Stomach smooth muscle (tissue), 2 donors: ENCODE data around the gene NEK2.
"Not testable (repeated sequence)": the region's sequence is repeated elsewhere in the genome, so short reads cannot be mapped to it uniquely, and the experiment has no call there.

Experiments
- H3K27ac ChIP-seq: one replicate; pipeline ENCODE4 v1.7.0; 2013; ENCODE audit warnings: mild to moderate bottlenecking, low read length, inconsistent platforms
- H3K27me3 ChIP-seq, 2 donors: one replicate each; pipeline ENCODE4 v1.7.0; 2013; ENCODE audit warnings: low read length in 2 of 2; ENCODE audit not compliant: insufficient read depth in 2 of 2, control insufficient read depth in 1 of 2
- H3K36me3 ChIP-seq, 2 donors: one replicate each; pipeline ENCODE4 v1.7.0; 2013; ENCODE audit warnings: low read length in 2 of 2; ENCODE audit not compliant: control insufficient read depth in 2 of 2, insufficient read depth in 2 of 2
- H3K4me1 ChIP-seq: one replicate; pipeline ENCODE4 v1.7.0; 2013; ENCODE audit warnings: low read length; ENCODE audit not compliant: control insufficient read depth, insufficient read depth
- H3K4me3 ChIP-seq, 2 donors: one replicate each; pipeline ENCODE4 v1.7.0; 2013; ENCODE audit warnings: low read length in 2 of 2
- H3K9ac ChIP-seq, 2 donors: one replicate each; pipeline ENCODE4 v1.7.0; 2013; ENCODE audit warnings: low read length in 2 of 2, mild to moderate bottlenecking in 1 of 2
- H3K9me3 ChIP-seq, 2 donors: one replicate each; pipeline ENCODE4 v1.7.0; 2013; ENCODE audit warnings: low read length in 2 of 2; ENCODE audit not compliant: control insufficient read depth in 2 of 2
- donor health status: healthy.
- donor health status: Pancreatic carcinoma.

Gene NEK2

DNA sequence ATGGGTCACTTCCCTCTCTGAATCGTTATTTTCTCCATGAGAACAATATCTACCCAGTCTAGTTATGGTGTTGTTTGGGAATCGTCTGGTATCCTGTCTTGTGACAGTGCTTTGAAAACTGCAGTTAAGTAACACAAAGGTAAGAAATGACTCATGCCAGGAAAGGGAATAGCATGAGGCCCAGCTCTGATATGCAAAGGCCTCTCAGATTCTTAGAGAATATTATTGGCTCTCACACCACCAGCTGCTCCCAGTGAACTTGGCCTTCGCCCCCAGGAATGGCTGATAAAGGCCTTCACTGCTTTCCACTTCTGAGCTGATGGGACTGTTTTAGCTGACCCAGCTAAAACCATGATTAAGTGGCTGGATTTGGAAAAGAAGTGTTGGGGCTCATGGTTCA lies 27.1 kb downstream of the NEK2 start:
- no peak overlapping the region for H3K9ac ChIP-seq
- no peaks in the 10 kb centered on the region for H3K9me3 ChIP-seq
- H3K27me3 ChIP-seq: no peaks in the 10 kb centered on the region
- H3K36me3 ChIP-seq: no peaks in the 10 kb centered on the region
- H3K4me3 ChIP-seq: no peak overlapping the region
- H3K27ac ChIP-seq: no peak overlapping the region
- H3K4me1 ChIP-seq: peaks cover 7% of the 10 kb centered on the region

DNA sequence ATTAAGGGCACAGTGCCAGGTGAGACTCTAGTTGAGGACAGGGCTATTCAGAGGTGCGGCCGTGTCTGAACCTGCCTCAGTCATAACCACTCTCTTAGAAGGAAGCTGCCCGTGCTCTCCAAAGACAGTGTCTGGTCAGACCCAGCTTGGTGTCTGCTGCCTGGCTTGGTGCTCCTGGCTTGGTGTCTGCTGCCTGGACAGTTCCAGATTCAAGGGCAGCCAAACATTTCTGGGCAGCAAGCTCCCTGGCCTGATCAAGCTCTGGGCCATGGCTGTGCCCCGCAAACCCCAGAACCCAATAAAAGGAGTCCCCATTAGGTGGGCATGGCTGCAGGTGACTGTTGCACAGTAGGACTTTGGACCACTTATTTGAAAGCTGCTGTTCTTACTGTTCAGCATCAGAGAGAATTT lies 27.7 kb downstream of the NEK2 start:
- no peaks in the 10 kb centered on the region for H3K9me3 ChIP-seq
- H3K4me1 ChIP-seq: peaks cover 8% of the 10 kb centered on the region
- H3K36me3 ChIP-seq: no peaks in the 10 kb centered on the region
- no peak overlapping the region for H3K4me3 ChIP-seq
- no peak overlapping the region for H3K9ac ChIP-seq
- no peaks in the 10 kb centered on the region for H3K27me3 ChIP-seq
- H3K27ac ChIP-seq: no peak overlapping the region

- H3K4me3 ChIP-seq: no peak overlapping the region
- no peak overlapping the region for H3K27ac ChIP-seq
- H3K36me3 ChIP-seq: no peaks in the 10 kb centered on the region
- no peaks in the 10 kb centered on the region for H3K27me3 ChIP-seq
- no peak overlapping the region for H3K9ac ChIP-seq
- H3K9me3 ChIP-seq: no peaks in the 10 kb centered on the region
- H3K4me1 ChIP-seq: peaks cover 8% of the 10 kb centered on the region
Measured at GRCh38 chr1:211646566-211646965, 28.9 kb downstream of the NEK2 start.

- not testable (repeated sequence) for H3K27ac ChIP-seq, H3K36me3 ChIP-seq
Measured at GRCh38 chr1:211645601-211646000, 29.8 kb downstream of the NEK2 start.

DNA sequence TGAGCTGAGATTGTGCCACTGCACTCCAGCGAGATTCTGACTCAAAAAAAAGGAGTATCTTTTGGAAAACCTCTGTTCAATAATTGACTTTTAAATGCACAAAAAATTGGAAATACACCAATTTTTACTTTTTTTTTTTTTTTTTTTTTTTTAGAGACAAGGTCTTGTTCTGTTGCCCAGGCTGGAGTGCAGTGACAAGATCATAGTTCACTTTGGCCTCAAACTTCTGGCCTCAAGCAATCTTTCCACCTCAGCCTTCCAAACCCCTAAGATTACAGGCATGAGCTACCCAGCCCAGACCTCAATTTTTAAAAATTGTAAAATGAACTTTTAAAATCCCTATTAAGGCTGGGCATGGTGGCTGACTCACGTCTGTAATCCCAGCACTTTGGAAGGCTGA lies 30.8 kb downstream of the NEK2 start:
- H3K9me3 ChIP-seq: no peaks in the 10 kb centered on the region
- no peaks in the 10 kb centered on the region for H3K27me3 ChIP-seq
- peaks cover 8% of the 10 kb centered on the region for H3K4me1 ChIP-seq
- no peak overlapping the region for H3K4me3 ChIP-seq
- H3K36me3 ChIP-seq: no peaks in the 10 kb centered on the region
- H3K9ac ChIP-seq: no peak overlapping the region
- no peak overlapping the region for H3K27ac ChIP-seq

More at GRCh38 chr1:211645601-211646000, 29.8 kb downstream of the NEK2 start:
- not testable (repeated sequence) for H3K27me3 ChIP-seq, H3K9ac ChIP-seq, H3K4me1 ChIP-seq, H3K4me3 ChIP-seq, H3K9me3 ChIP-seq

DNA sequence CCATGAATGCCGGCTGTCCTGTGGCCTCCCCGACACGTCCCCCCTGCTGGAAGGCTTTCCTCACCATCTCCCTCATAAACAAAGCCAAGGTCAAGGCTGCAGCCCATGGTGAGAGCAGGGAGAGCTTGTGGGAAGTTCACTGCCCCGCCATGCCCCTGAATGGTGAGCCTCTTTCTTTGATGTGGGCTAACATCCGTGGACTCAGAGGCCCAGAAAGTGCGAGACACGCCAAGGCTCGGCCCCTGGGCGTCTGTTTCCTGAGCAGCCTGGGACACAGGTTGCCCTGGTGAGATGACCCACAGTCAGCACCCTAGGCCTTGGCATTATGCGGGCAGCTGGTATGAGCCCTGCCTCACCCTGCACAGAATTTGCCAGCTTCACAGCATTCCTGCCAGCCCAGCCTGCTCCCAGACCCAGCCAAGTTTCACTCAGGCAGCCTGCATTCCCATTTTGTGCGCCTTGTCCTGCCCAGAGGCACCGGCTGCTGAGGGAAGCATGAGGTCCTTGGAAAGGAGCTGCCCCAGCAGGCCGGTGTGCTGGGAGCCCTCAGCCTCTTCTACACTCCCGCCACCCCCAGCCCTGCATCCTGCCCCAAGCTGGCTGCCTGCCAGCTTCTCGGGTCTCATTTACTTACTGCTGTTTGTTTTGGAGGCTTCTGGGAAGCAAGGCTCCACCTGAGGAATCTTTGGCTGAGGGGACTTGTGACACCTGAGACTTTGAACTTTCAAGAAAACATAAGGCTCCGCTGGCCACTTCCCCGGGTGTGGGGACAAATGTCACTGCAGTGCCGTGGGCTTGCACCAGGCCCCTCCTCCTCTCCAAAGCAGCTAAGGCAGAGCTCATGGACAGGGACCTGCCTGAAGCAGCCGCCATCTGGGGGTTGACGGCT lies 31.9 kb downstream of the NEK2 start:
- H3K4me3 ChIP-seq: no peak overlapping the region
- H3K9ac ChIP-seq: no peak overlapping the region
- H3K27ac ChIP-seq: no peak overlapping the region
- no peaks in the 10 kb centered on the region for H3K36me3 ChIP-seq
- H3K27me3 ChIP-seq: no peaks in the 10 kb centered on the region
- H3K9me3 ChIP-seq: no peaks in the 10 kb centered on the region
- peaks cover 8% of the 10 kb centered on the region for H3K4me1 ChIP-seq

DNA sequence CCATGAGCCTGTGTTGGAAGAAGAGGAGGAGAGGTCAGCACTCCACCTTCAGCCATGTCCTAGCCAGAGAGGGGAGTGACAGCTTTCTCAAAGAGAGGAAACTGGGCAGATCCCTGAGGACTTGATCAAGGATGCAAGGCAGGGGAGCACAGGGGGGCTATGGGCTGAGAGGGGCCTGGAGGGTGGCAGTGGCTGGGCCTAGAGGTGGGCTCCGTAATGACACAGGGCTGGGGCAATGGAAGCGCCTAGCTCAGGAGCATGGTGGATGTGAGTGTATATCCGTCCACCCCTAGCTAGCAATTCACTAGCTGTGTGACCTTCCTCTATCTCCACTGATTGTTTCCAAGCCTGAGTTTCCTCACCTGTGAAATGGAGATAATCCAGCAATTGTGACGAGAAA lies 32.6 kb downstream of the NEK2 start:
- Histone ChIP-seq H3K36me3 (no peaks in the 10 kb centered on the region), H3K27me3 (no peaks in the 10 kb centered on the region), H3K9ac (no peak overlapping the region), H3K9me3 (no peaks in the 10 kb centered on the region), H3K4me1 (peaks cover 8% of the 10 kb centered on the region), H3K27ac (no peak overlapping the region), H3K4me3 (no peak overlapping the region)

GRCh38 chr1:211641942-211642341 lies 33.5 kb downstream of the NEK2 start:
- H3K9me3 ChIP-seq: no peaks in the 10 kb centered on the region
- H3K9ac ChIP-seq: no peak overlapping the region
- H3K27ac ChIP-seq: no peak overlapping the region
- H3K4me3 ChIP-seq: no peak overlapping the region
- H3K4me1 ChIP-seq: peaks cover 8% of the 10 kb centered on the region
- no peaks in the 10 kb centered on the region for H3K36me3 ChIP-seq
- no peaks in the 10 kb centered on the region for H3K27me3 ChIP-seq

DNA sequence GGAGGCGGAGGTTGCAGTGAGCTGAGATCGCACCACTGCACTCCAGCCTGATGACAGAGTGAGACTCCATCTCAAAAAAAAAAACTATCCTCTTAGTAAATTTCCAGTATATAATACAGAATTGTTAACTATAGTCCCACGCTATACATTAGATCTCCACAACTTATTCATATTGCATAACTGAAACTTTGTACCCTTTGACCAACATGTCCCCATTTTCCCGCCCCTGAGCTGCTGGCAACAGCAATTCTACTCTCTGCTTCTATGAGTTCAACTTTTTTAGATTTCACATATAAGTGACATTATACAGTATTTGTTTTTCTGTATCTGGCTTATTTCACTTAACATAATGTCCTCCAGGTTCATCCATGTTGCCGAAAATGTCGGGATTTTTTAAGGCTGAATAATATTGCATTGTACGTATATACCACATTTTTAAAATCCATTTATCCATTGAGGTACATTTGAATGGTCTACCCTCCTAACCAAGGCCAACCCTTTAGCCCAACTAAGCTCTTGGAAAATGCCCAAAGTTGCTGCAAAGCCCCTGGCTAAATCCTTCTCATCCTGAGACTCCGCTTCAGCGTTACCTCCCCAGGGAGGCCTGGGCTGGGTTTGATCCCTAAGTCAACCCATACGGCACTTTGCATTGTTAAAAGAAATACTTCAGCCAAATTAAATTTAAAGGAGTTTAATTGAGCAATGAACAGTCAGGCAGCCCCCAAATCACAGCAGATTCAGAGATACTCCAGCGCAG lies 34.2 kb downstream of the NEK2 start:
- H3K4me1 ChIP-seq: peaks cover 8% of the 10 kb centered on the region
- H3K27me3 ChIP-seq: no peaks in the 10 kb centered on the region
- no peak overlapping the region for H3K4me3 ChIP-seq
- H3K9me3 ChIP-seq: no peaks in the 10 kb centered on the region
- no peak overlapping the region for H3K27ac ChIP-seq
- no peaks in the 10 kb centered on the region for H3K36me3 ChIP-seq
- no peak overlapping the region for H3K9ac ChIP-seq

DNA sequence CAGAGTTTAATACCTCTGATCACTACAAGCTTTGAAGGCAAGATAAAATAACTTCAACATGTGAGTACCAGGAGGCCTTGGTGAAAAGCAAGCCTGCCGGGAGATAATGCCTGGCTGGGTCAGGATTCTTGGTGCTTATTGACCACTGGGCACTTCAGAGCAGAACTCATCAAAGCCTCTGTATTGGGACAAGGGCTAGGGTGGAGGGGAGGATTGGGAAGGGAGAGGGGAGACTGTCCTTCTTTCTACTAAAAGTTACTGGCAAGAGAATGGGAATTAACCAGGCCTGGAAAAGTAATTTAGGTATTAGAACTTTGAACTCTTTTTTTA lies 35.2 kb downstream of the NEK2 start:
- H3K27ac ChIP-seq: no peak overlapping the region
- no peaks in the 10 kb centered on the region for H3K27me3 ChIP-seq
- no peaks in the 10 kb centered on the region for H3K9me3 ChIP-seq
- H3K4me3 ChIP-seq: no peak overlapping the region
- H3K4me1 ChIP-seq: peaks cover 8% of the 10 kb centered on the region
- H3K9ac ChIP-seq: no peak overlapping the region
- H3K36me3 ChIP-seq: no peaks in the 10 kb centered on the region
